HG03442 (cell line): ENCODE measurements around the gene PHKA2.

Experiments
- ATAC-seq: cut with Tn5 transposase; IDR thresholded peaks from one replicate; pipeline ENCODE4 v1.9.1; 2021; ENCODE audit warnings: mild to moderate bottlenecking, moderate library complexity; ENCODE audit not compliant: unreplicated experiment

The PHKA2 gene

GRCh38 chrX:18891548-18891945, 92.4 kb downstream of the PHKA2 start:
- ATAC-seq: no peak

DNA sequence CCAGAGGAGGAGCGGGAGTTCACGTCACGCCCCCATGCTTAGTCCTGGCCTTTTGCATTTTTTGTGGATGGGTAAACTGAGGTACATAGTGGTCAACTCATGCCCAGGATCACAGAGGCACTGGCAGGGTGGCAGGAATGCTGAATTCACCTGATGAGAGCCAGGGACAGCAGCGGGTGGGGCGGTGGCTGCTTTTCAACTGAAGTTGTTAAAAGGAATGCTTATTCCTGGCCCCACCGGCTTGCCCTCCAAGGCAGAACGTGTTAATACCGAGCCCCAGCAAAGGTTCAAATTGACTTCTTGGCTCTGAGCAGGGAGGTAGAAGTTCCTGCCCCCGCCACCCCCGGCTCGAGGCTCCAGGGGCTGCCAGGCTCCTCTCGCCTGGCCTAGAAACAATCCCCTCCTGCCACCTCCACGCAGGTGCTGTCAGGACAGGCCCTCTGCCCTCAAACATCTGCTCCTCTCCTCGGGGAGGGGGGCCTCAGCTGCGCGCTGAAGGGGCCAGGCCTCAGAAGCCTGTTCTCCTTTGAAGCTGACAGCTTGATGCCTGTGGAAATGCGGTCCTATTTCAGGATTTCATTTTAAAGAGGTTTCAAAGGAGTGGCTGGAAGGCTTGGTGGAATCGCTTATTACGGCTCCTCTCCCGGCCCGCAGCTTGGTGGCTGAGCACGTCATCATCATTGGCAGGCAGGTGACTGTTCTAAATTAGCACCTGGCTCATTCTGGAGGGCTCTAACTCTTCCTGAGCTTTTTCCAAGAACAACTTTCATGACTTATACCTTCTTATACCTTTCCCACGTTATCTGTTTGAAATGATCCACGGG, 93.0 kb downstream of the PHKA2 start:
- ATAC-seq: no peak

DNA sequence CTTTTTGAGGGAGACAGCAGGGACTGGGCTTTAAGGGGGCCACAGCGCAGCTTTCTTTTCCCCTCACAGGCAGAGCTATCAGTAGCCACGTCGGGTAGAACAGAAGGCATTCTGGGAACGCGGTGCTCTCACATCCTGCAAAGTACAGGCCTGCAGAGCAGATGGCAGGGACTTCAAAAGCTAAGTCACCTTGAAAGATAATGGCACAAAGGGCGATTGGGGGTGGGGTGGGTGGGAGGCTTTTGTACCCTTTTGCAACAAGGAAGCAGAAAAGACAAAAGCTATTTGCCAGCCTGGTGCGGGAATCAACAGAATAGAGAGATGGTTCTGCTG, 93.9 kb downstream of the PHKA2 start:
- no peak for ATAC-seq

GRCh38 chrX:18889346-18890048, 94.4 kb downstream of the PHKA2 start:
- no peak for ATAC-seq

DNA sequence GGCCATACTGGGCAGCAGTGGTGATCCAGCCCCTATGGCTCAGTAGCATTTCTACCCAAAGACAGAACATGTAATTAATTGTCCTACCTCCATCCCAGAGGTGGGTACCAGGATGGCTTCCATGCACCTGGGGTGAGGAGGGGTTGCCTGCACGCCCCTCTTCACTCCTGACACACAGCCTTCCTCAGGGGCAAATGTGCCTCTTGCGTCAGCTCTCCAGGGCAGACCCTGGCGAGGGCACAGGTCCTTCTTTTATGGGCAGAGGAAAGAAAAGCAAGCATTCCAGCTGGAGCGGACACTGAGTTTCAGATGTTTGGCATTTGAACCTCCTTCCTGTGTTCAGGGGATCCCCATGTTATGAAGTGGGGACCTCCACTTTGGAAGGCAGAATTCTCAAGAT, 95.6 kb downstream of the PHKA2 start:
- ATAC-seq: no peak

- ATAC-seq: no peak
Observed at GRCh38 chrX:18887825-18888212, 96.1 kb downstream of the PHKA2 start.

GRCh38 chrX:18887177-18887824, 96.6 kb downstream of the PHKA2 start:
- ATAC-seq: no peak

DNA sequence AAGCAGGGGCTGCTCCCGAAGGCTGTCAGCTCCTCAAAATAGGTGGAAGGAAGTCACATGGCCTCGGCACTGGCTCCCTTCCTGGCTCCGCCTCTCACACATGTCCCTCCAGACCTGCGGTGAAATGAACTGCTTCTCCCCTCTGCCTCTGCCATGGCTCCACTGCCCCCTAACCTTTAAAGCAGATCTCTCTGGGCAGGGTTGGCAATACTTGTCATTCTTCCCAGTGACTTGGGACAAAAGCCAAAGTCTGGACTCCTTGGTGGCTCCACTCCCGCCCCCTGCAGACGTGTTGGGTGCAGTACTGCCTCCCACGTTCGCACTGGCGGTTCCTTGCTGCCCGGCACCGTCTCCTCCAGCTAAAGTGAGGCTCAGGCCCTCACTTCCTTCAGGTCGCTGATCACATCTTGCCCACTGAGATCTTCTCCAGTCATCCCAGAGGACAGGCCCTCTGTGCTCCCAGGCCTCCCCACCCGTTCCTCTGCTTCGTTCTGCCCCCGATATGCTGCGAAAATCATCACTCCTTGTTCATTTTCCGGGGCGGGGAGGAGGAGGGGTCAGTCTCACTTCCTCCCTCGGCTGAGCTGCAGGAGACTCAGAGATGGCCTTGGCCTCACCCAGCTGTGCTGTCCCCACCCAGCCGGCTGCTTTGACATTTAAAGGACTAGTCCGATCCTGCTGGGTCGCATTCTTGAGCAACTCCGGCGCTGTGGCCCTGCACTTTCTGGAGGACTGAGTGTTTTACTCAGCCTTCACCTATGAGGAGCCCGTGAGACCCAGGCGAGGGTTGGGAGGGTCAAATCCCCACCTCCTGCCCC, 97.4 kb downstream of the PHKA2 start:
- peak; percentile 71 for ATAC-seq

- ATAC-seq: peak; percentile 29
Observed at GRCh38 chrX:18886005-18886343, 97.9 kb downstream of the PHKA2 start.

DNA sequence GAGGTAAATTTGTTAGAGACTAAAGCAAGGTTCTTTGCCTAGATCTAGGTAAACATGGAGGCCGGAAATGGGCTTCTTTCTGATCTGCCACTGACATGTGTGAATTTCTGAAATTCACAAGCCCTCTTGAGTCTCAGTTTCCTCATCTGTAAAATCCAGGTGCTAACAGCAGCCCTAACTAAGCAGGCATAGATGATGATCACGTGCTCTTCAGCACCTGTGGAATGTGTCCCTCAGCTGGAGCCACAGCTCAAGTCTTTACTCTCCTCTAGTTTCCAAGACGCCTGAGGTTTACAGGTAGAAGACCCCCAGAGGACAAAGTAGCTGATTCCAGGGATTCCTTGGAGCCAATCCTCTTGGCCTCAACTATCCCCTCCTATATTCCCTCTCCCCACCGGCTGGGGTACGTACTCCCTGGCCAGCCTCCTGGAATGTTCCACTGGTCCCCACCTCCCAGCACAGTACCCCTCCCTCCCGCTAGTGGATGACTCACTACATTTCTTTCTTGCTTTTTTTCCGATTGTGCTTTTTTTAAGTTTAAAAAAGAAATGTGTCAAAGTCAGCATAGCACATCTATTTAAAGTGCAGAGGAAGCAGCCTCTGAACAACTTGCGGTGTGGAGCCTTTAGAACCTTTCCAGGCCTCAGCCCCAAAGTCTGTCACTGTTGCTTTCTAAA, 98.4 kb downstream of the PHKA2 start:
- no peak for ATAC-seq

- ATAC-seq: no peak
Observed at GRCh38 chrX:18884916-18885315, 99.0 kb downstream of the PHKA2 start.

DNA sequence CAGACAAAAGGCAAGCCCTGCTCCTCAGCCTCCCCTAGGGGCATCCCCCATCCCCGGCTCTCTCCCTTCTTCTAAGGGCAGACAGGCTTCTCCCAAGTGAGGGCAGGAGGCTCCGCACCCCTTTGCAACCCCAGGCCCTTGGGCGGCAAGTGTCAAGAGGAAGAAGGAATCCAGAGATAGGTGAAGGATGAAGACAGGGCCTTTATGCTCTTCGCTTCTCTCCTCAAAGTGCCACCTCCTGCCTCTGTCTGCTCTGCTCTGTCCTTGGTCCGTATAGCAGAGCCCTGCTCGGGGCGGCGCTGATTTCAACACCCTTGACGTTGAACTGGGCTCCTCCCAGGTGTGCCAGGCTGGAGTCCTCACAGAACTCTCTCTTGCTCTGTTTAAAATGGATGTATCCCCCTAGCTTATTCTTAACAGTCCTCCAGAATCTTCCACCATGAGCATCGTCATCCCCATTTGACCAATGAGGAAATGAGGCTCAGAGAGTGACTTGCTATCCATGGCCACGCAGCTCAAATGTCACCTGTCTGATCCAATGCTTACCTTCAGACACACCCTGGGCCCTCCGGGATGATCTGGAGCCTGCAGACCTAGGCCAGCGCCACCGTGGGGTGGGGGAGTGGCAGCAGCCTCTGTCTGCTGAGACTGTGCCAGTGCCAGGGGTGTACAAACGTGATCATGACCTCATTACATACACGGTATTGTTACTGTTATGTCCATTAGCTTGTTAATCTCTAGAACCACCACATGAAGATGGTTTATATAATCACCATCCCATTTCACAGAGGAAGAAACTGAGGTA, 99.8 kb downstream of the PHKA2 start:
- no peak for ATAC-seq

DNA sequence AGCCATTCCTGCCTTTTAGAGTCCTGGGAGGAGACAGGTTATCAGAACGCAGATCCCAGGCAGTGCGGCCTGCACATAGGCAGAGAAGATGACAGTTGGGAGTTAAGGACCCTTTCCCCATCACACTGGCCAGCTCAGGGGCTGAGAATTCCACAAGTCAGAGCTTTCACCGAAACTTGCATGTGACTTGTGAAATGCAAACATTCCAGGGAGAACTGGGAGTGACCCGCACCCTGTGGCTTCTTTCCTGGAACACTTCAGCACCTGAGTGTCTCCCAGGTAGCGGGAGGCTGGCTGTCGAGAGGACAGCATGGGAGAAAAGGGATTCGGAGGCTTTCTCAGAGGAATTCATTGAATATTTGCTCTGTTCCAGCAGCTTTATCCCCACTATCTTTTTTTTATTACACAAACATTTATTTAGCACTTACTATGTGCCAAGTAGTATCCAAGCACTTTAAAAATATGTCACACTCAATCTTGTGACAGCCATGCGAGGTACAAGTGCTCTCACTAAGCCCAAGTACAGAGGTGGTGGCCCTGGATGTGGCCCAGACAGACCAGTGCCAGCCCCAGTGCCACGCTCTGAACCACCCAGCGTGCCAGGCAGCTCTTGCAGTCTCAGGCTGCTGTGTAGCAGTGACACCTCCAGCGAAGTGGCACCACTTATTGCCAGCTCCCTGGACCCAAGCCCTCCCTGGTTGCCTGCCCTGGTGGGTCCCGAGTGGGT, 100.5 kb downstream of the PHKA2 start:
- no peak for ATAC-seq

DNA sequence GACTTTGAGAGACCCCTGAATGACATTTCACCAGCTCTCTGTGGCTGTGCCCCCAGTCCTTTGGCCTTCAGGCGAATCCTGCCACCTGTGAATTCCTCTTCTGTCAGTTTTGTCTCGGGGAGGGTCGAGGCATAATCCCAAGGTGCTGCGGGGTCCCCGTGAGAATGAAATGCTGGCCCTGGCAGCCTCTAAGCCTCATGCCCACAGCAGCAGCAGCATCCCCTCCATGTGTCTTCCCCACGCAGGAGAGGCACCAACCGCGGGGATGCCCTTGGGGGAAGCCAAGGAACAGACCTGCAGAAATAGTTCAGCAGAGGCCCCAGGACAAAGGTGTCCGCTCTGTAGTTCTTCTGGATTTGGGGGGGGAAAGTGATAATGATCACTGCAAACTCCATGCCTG, 104.8 kb downstream of the PHKA2 start:
- ATAC-seq: no peak

DNA sequence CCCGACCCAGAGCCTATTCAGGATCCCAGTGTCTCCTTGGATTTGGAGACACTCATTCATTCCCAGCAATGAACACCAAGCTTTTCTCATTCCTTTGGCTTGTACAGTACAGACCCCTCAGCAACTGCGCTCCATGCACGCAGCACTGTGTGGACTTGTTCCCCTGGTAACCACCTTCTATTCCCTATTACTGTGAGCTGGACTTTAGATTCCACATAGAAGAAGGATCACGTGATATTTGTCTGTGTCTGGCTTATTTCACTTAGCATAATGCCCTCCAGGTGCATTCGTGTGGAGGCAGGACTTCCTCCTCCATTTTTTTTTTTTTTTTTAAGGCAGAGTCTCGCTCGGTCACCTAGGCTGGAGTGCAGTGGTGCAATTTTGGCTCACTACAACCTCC, 106.4 kb downstream of the PHKA2 start:
- ATAC-seq: no peak

DNA sequence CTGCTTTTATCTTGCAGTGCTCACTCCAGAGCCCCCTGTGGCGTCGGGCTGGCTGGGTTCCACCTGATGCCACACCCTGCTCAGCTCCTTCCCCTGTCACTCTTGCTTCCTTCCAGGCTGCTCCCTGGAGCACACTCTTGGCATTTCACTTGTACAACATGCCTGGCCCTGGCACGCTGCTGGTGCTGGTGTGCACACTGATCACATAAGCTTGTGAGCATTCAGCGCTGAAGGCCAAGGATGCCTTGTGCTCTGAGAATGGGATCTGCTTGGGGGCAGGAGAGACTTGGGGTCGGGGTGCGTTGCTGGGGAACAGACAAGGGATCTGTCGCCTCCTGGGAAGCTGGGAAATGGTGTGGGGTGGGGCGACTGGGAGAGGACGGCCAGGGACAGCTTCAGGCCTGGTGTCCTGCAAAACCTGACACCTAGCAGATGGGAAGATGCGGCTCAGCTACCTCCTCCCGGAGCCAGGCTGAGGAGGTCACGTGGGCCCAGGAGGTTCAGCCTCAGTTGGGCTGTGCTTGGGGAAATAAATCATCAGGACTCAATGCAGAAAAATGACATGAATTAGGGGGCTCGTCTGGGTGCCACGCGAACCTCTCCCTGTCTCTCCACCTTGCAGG, 108.5 kb downstream of the PHKA2 start:
- ATAC-seq: no peak

- ATAC-seq: no peak
Observed at GRCh38 chrX:18874560-18875255, 109.2 kb downstream of the PHKA2 start.

- ATAC-seq: no peak
Observed at GRCh38 chrX:18873836-18874235, 110.1 kb downstream of the PHKA2 start.
